ENCODE measurements around the gene DYNLL2.
"Not testable (repeated sequence)": the region's sequence is repeated elsewhere in the genome, so short reads cannot be mapped to it uniquely, and the experiment has no call there.

The DYNLL2 gene

GRCh38 chr17:58107306-58107705 is 24.1 kb downstream of the DYNLL2 start:
- DNase-seq: no peak

- DNase-seq: no peak
Measured at GRCh38 chr17:58109197-58109596, 26.0 kb downstream of the DYNLL2 start.

GRCh38 chr17:58110012-58110411 is 26.8 kb downstream of the DYNLL2 start:
- no peak for DNase-seq

- DNase-seq: no peak
Measured at GRCh38 chr17:58111676-58112075, 28.5 kb downstream of the DYNLL2 start.

GRCh38 chr17:58112970-58113631 is 29.9 kb downstream of the DYNLL2 start:
- peak; percentile 71 for DNase-seq

- DNase-seq: no peak
Measured at GRCh38 chr17:58113947-58114346, 30.7 kb downstream of the DYNLL2 start.

- no peak for DNase-seq
Measured at GRCh38 chr17:58117382-58117781, 34.2 kb downstream of the DYNLL2 start.

GRCh38 chr17:58119491-58119890 is 36.3 kb downstream of the DYNLL2 start:
- no peak for DNase-seq

- peak; percentile 8 for DNase-seq
Measured at GRCh38 chr17:58120195-58120822, 37.1 kb downstream of the DYNLL2 start.

GRCh38 chr17:58121925-58122324 is 38.7 kb downstream of the DYNLL2 start:
- no peak for DNase-seq

- no peak for DNase-seq
Measured at GRCh38 chr17:58127846-58128245, 44.6 kb downstream of the DYNLL2 start.

- DNase-seq: not testable (repeated sequence)
Measured at GRCh38 chr17:58132697-58133096, 49.5 kb downstream of the DYNLL2 start.

- DNase-seq: no peak
Measured at GRCh38 chr17:58136669-58137279, 53.6 kb downstream of the DYNLL2 start.

GRCh38 chr17:58141505-58141904 is 58.3 kb downstream of the DYNLL2 start:
- no peak for DNase-seq

GRCh38 chr17:58143335-58143734 is 60.1 kb downstream of the DYNLL2 start:
- DNase-seq: not testable (repeated sequence)

GRCh38 chr17:58144801-58145200 is 61.6 kb downstream of the DYNLL2 start:
- no peak for DNase-seq

Data from KG1 (cell line).